Fibroblast of mammary gland (primary cell): ENCODE results near the gene EIF1AD.

Experiments used
- DNase-seq: peaks from one replicate; pipeline ENCODE4 v3.0.0-alpha.2; 2010; ENCODE audit warnings: low read depth
- H3K4me3 ChIP-seq: 2 replicates; pipeline ENCODE4 v1.5.1; 2011; ENCODE audit warnings: low read depth, mild to moderate bottlenecking, low read length, moderate library complexity; ENCODE audit not compliant: control insufficient read depth
- CTCF ChIP-seq: conservative IDR thresholded peaks from 2 replicates; pipeline ENCODE4 v1.5.1; 2011; ENCODE audit warnings: low read depth, low read length, inconsistent platforms; ENCODE audit not compliant: control insufficient read depth, insufficient read depth

EIF1AD gene

DNA sequence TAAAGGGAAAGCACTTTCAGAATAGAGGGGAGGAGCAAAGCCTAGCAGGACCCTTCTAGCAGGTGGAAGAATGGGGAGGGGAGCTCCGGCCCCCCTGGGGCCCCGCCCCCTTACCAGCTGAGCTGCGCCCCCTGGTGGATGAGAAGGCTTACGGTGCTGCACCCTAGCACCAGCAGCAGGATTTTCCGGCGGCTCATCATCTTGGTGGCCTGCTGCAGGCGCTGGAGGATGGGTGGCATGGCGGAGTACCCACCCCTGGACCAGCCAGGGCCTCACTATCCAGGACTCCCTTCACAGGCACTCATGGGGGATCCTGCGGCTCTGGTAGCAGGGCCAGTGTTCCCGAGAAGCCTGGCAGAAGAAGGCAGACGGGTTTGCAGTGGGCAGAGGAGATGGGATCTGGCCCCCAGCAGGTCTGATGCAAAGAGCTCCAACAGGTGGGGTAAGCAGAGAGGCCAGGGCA is 43.3 kb upstream of the EIF1AD start:
- TF ChIP-seq CTCF, result peak; percentile 88
- peak; percentile 68 for DNase-seq

GRCh38 chr11:66044757-66045156 is 42.8 kb upstream of the EIF1AD start:
- DNase-seq, result no peak
- no peak for TF ChIP-seq CTCF

More for the DNA sequence above, 43.3 kb upstream of the EIF1AD start:
- H3K4me3 ChIP-seq, result no peak overlapping the region

DNA sequence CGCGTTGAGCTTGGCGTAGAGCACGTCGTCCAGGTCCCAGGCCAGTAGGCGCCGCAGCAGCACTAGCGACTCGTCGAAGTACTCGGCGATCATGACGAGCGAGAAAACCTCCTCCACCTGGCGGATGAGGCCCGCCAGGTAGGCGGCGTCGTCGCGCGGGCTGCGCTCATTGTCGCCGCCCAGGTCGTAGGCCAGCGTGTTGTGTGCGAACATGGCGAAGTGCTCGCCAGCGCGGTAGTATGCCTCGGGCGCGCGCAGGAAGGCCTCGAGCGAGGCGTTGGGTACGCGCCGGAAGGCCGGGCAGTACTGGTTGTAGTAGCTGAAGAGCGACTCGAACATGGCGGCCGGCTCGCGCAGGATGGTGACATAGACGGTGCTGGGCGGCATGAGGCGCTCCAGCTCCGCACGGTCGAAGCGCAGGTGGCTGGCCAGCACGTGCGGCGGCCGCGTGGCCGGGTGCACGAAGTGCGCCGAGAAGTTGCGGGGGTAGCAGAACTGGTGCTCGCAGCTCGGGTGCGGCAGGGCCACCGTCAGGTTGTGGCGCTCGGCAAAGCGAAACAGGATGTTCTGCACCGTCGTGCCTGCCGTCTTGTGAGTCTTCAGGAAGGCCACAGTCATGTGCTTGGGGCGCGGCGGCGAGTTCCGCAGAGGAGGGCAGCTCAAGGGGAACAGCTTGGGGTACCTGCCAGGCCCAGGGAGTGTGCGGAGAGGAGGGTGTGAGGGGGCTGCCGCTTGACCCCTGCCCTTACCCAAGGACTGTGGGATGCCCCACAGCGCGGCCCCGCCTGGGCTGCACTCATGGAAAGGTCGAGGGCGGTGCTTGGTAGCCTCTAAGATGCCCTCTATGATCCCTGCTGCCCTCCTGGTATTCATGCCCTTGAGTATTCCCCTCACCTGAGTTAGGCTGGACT is 41.3 kb upstream of the EIF1AD start:
- no peak overlapping the region for H3K4me3 ChIP-seq
- DNase-seq, result no peak
- TF ChIP-seq CTCF, result no peak

More at GRCh38 chr11:66044757-66045156, 42.8 kb upstream of the EIF1AD start:
- H3K4me3 ChIP-seq, result no peak overlapping the region

GRCh38 chr11:66042227-66042995 is 40.5 kb upstream of the EIF1AD start:
- no peak for TF ChIP-seq CTCF
- H3K4me3 ChIP-seq, result no peak overlapping the region

GRCh38 chr11:66039765-66040164 is 37.8 kb upstream of the EIF1AD start:
- TF ChIP-seq CTCF, result no peak
- H3K4me3 ChIP-seq, result no peak overlapping the region
- no peak for DNase-seq

More at GRCh38 chr11:66042227-66042995, 40.5 kb upstream of the EIF1AD start:
- no peak for DNase-seq

DNA sequence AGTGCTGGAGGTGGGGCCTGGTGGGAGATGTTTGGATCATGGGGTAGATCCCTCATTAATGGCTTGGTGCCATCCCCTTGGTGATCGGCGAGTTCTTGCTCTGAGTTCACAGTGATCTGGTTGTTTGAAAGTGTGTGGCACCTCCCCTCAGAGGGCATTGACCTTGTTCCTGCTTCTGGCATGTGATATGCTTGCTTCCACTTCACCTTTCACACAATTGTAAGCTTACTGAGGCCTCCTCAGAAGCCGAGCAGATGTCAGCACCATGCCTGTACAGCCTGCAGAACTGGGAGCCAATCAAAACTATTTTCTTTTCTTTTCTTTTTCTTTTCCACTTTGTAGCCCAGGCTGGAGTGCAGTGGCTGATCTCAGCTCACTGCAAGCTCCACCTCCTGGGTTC is 35.4 kb upstream of the EIF1AD start:
- no peak overlapping the region for H3K4me3 ChIP-seq
- no peak for DNase-seq
- TF ChIP-seq CTCF, result no peak
